ENCODE data around the gene KCNK15. TPM values are rescaled to one million over a fixed set of nuclear protein-coding genes. Genes with fewer than 3 reads are reported as not detected.

Gene KCNK15
- total RNA-seq, 4 donors from 2014 or later: 0.54 TPM; not detected in 3

DNA sequence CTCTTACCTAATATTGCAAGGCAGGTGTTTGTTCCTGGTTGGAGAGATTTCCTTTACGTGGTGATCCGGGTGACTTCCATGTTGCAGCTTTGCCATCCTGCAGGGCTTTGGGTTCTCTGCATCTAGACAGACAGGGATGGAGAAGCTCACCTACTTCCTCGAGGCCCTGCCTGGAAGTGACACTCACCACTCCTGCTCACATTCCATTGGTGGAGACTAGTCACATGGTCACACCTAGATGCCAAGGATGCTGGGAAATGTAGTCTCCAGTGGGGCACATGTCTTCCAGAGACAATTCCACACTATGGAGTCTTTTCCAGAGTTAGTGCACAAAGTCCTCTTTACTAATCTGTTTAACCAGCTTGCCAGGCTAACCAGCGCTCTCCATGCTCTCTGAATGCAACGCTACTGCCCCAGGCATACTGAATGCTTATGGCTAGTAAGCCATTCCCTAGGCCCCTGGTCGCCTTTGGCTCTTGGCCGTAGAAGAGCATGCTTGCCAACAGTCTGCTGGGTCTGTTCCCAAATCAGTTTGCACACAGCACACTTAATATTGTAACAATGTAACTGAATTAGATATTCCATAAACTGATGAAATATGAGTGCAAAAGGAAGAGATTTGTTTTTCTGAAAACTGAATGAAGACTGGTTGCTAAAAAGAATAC lies 6.7 kb upstream of the KCNK15 start:
- Histone ChIP-seq H3K27ac (no peak overlapping the region), H3K27me3 (no peaks in the 10 kb centered on the region), H3K4me3 (no peak overlapping the region), H3K36me3 (no peaks in the 10 kb centered on the region), H3K9me3 (no peaks in the 10 kb centered on the region), H3K4me1 (no peaks in the 10 kb centered on the region)
- TF ChIP-seq POLR2A (IDR thresholded peaks at IDR 0.05): no peak
- TF ChIP-seq, protein P1, sequence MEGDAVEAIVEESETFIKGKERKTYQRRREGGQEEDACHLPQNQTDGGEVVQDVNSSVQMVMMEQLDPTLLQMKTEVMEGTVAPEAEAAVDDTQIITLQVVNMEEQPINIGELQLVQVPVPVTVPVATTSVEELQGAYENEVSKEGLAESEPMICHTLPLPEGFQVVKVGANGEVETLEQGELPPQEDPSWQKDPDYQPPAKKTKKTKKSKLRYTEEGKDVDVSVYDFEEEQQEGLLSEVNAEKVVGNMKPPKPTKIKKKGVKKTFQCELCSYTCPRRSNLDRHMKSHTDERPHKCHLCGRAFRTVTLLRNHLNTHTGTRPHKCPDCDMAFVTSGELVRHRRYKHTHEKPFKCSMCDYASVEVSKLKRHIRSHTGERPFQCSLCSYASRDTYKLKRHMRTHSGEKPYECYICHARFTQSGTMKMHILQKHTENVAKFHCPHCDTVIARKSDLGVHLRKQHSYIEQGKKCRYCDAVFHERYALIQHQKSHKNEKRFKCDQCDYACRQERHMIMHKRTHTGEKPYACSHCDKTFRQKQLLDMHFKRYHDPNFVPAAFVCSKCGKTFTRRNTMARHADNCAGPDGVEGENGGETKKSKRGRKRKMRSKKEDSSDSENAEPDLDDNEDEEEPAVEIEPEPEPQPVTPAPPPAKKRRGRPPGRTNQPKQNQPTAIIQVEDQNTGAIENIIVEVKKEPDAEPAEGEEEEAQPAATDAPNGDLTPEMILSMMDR (IDR thresholded peaks at IDR 0.05): no peak
- peak in 2 of 3 donors; percentile 54 to 70 for DNase-seq

GRCh38 chr20:44739942-44740341 lies 5.7 kb upstream of the KCNK15 start:
- Histone ChIP-seq H3K9me3 (no peaks in the 10 kb centered on the region), H3K4me3 (no peak overlapping the region), H3K36me3 (no peaks in the 10 kb centered on the region), H3K27me3 (no peaks in the 10 kb centered on the region), H3K27ac (no peak overlapping the region), H3K4me1 (no peaks in the 10 kb centered on the region)
- no peak for DNase-seq
- TF ChIP-seq, protein P1 (IDR thresholded peaks at IDR 0.05): no peak
- TF ChIP-seq POLR2A (IDR thresholded peaks at IDR 0.05): no peak

- DNase-seq: no peak
- Histone ChIP-seq H3K36me3 (no peaks in the 10 kb centered on the region), H3K27me3 (no peaks in the 10 kb centered on the region), H3K9me3 (no peaks in the 10 kb centered on the region), H3K4me1 (peaks cover 0 to 15% (median 4%) of the 10 kb centered on the region in 4 donors), H3K27ac (no peak overlapping the region), H3K4me3 (no peak overlapping the region)
- TF ChIP-seq, protein P1 (IDR thresholded peaks at IDR 0.05): no peak
- TF ChIP-seq POLR2A (IDR thresholded peaks at IDR 0.05): no peak
Measured at GRCh38 chr20:44742304-44743079, 3.2 kb upstream of the KCNK15 start.

DNA sequence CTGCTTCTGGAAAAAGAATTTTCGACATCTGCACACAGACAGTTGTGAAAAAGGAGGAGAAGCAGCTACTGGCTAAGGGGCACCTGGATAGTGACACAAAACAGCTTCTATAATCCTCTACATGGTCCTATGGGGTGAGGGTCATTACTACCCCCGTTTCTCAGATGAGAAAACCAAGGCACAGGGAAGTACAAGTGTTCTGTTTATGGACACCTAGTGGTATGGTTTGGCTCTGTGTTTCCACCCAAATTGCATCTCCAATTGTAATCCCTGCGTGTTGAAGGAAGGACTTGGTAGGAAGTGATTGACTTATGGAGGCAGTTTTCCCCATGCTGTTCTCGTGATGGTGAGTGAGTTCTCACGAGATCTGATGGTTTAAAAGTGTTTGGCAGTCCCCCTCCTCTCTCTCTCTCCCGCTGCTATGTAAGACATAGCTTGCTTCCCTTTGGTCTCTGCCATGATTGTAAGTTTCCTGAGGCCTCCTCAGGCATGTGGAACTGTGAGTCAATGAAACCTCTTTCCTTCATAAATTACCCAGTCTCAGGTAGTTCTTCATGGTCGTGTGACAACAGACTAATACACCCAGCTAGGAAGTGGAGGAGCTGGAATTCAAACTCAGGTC lies 2.5 kb upstream of the KCNK15 start:
- no peaks in the 10 kb centered on the region for H3K36me3 ChIP-seq
- no peaks in the 10 kb centered on the region for H3K9me3 ChIP-seq
- H3K27ac ChIP-seq: no peak overlapping the region
- peaks cover 0 to 17% (median 4%) of the 10 kb centered on the region in 4 donors for H3K4me1 ChIP-seq
- H3K27me3 ChIP-seq: no peaks in the 10 kb centered on the region
- no peak for DNase-seq
- H3K4me3 ChIP-seq: no peak overlapping the region
- TF ChIP-seq, protein P1 (IDR thresholded peaks at IDR 0.05): no peak
- TF ChIP-seq POLR2A (IDR thresholded peaks at IDR 0.05): no peak

GRCh38 chr20:44743916-44744655 lies 1.6 kb upstream of the KCNK15 start:
- DNase-seq: no peak
- Histone ChIP-seq H3K4me3 (no peak overlapping the region), H3K36me3 (no peaks in the 10 kb centered on the region), H3K27me3 (no peaks in the 10 kb centered on the region), H3K27ac (no peak overlapping the region), H3K4me1 (peaks cover 0 to 17% (median 4%) of the 10 kb centered on the region in 4 donors), H3K9me3 (no peaks in the 10 kb centered on the region)
- TF ChIP-seq, protein P1 (IDR thresholded peaks at IDR 0.05): no peak
- no peak for TF ChIP-seq POLR2A (IDR thresholded peaks at IDR 0.05)

All from Peyer's patch (tissue), 4 donors.